Adrenal gland (tissue), 5 donors: ENCODE results near the gene CR1L.

Source experiments
- POLR2A ChIP-seq, 2 donors: fragments of 450-650 bp; IDR thresholded peaks; one replicate each; pipeline ENCODE4 v1.6.1; 2017; ENCODE audit warnings: antibody characterized with exemption in 2 of 2, mild to moderate bottlenecking in 2 of 2, moderate library complexity in 1 of 2
- TF ChIP-seq, protein P1 (sequence below), 6 experiments: fragments of 450-650 bp in 4 of 6; fragments of 200-600 bp in 2 of 6; sonication (generic) in 1 of 6; IDR thresholded peaks; 1 replicate in 5 of 6; 2 replicates in 1 of 6; pipeline versions ENCODE4 v1.5.1 to v1.8.0; 2016 to 2021; ENCODE audit warnings: antibody characterized with exemption in 6 of 6, mild to moderate bottlenecking in 2 of 6, moderate library complexity in 1 of 6
- donor health status: DM: no; HTN: no; CAD: no.

DNA sequence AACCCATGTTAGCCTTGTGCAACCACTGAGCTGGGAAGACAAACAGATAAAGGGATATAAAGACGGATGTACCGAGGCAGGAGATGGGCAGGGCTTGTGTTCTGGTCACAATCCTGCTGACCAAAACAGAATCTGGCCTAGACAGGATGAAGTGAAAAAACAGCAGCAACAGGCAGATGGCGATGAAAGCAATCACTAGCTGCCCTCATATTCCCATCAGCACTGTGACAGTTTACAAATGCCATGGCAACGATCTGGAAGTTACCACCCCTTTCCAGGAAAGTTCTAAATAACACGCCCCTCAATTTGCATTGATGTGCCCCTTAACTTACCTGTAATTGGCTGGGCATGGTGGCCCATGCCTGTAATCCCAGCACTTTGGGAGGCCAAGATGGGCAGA lies 66.4 kb downstream of the CR1L start:
- TF ChIP-seq, protein P1, sequence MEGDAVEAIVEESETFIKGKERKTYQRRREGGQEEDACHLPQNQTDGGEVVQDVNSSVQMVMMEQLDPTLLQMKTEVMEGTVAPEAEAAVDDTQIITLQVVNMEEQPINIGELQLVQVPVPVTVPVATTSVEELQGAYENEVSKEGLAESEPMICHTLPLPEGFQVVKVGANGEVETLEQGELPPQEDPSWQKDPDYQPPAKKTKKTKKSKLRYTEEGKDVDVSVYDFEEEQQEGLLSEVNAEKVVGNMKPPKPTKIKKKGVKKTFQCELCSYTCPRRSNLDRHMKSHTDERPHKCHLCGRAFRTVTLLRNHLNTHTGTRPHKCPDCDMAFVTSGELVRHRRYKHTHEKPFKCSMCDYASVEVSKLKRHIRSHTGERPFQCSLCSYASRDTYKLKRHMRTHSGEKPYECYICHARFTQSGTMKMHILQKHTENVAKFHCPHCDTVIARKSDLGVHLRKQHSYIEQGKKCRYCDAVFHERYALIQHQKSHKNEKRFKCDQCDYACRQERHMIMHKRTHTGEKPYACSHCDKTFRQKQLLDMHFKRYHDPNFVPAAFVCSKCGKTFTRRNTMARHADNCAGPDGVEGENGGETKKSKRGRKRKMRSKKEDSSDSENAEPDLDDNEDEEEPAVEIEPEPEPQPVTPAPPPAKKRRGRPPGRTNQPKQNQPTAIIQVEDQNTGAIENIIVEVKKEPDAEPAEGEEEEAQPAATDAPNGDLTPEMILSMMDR (IDR thresholded peaks at IDR 0.05), result no peak
- no peak for TF ChIP-seq POLR2A (IDR thresholded peaks at IDR 0.05)
